Measurements from ENCODE around the gene IPMK. TPM values are rescaled to one million over a fixed set of nuclear protein-coding genes. Genes with fewer than 3 reads are reported as not detected.

IPMK gene
- total RNA-seq (2022; extraction: Qiagen RNA extraction) = 2.5 to 4.4 TPM (median 3.7 TPM) in 5 replicates

GRCh38 chr10:58267713-58268453, at the start of gene IPMK:
TSS of gene IPMK (minus strand) at chr10:58267894. CDS start at chr10:58267611, 283 bp downstream.

DNA sequence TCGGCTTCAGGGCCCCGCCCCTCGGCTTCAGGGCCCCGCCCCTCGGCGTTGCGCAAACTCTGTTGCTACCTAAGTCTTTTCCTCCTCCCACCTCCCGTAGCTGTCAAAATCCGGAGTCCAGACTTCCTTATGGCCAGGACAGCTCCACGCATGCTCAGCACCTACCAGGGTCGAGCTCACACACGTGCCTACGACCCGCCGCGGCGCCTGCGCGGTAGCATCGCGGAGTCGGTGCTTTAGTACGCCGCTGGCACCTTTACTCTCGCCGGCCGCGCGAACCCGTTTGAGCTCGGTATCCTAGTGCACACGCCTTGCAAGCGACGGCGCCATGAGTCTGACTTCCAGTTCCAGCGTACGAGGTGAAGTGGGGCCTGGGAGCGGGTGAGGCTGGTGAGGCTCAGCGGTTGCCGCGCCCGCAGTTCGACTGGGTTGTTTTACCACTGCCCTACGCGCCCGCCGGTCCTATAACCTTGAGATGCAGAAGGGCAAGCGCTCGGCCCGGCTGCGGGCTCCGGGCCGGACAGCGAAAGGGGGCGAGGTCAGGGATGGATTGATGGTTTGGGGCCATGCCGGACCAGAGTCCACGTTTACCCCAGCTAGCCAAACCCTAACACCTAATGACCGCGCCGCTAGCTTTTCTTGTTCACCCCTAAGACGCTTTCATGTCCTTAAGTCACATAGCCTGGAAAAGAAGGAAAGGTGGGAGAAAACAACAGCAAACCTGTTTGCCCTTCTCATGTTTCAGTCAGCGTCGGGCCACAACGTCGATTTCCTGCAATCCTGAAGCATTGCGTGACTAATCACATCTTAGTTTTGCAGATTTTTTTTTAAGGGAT, 1.5 kb upstream of the IPMK start, which contains the start of gene CISD1:
TSS of gene CISD1 (plus strand) at position 217 of the 836 bp plus-strand sequence. CDS start at position 329, 112 bp downstream.

Other genes starting within 250 kb of the IPMK start
- 33.5 to 56.3 TPM (median 53.1 TPM) in 5 replicates for gene CISD1, start 1.3 kb upstream of the IPMK start, total RNA-seq (2022; extraction: Qiagen RNA extraction)
- gene UBE2D1, start 67.1 kb upstream of the IPMK start, total RNA-seq (2022; extraction: Qiagen RNA extraction) = 15.5 to 21.7 TPM (median 20.2 TPM) in 5 replicates
- 61.0 to 91.8 TPM (median 65.9 TPM) in 5 replicates for gene TFAM, start 117.5 kb upstream of the IPMK start, total RNA-seq (2022; extraction: Qiagen RNA extraction)
- gene BICC1, start 245.0 kb upstream of the IPMK start, total RNA-seq (2022; extraction: Qiagen RNA extraction) = 17.0 to 25.8 TPM (median 18.2 TPM) in 5 replicates

Measured in A549 treated with AZD2906 at 1 μM for 4 hours (cell line).